KBM-7 (cell line): ENCODE data around the gene SLC25A21.

Experiments used
- DNase-seq: peaks from one replicate; pipeline ENCODE4 v3.0.0-alpha.2; 2015
- in situ Hi-C: fragments of 300-500 bp; cut with MboI; formaldehyde crosslinking; loops from 2 replicates; pipeline ENCODE4 v1.14.3; 2020; ENCODE audit warnings: low sequenced_read_pairs, low pct_unique_long_range_greater_than_20kb, mixed read lengths

Gene SLC25A21

GRCh38 chr14:36666416-36667206 is 505.8 kb downstream of the SLC25A21 start:
- DNase-seq: no peak
- in situ Hi-C loops: no loop called here

GRCh38 chr14:36665887-36666415 is 506.5 kb downstream of the SLC25A21 start:
- in situ Hi-C loops: no loop called here
- no peak for DNase-seq

GRCh38 chr14:36664322-36665193 is 507.8 kb downstream of the SLC25A21 start:
- DNase-seq: no peak
- in situ Hi-C loops: no loop called here

- peak; percentile 43 for DNase-seq
- in situ Hi-C loops: no loop called here
Measured at GRCh38 chr14:36663404-36664321, 508.7 kb downstream of the SLC25A21 start.

GRCh38 chr14:36662543-36663403 is 509.6 kb downstream of the SLC25A21 start:
- in situ Hi-C loops: no loop called here
- DNase-seq: no peak

- in situ Hi-C loops: no loop called here
- no peak for DNase-seq
Measured at GRCh38 chr14:36662258-36662542, 510.2 kb downstream of the SLC25A21 start.

GRCh38 chr14:36661506-36662257 is 510.7 kb downstream of the SLC25A21 start, which contains the start of gene PAX9:
TSS of gene PAX9 (plus strand) at chr14:36661860. CDS start at chr14:36662090, 230 bp downstream.
- in situ Hi-C loops: no loop called here
- peak; percentile 98 for DNase-seq

GRCh38 chr14:36660736-36661505 is 511.5 kb downstream of the SLC25A21 start:
- in situ Hi-C loops: no loop called here
- DNase-seq: no peak

- in situ Hi-C loops: no loop called here
- no peak for DNase-seq
Measured at GRCh38 chr14:36659822-36660735, 512.3 kb downstream of the SLC25A21 start.

GRCh38 chr14:36659010-36659821 is 513.2 kb downstream of the SLC25A21 start:
- in situ Hi-C loops: no loop called here

GRCh38 chr14:36658123-36659009 is 514.0 kb downstream of the SLC25A21 start:
- no peak for DNase-seq
- in situ Hi-C loops: no loop called here

More at GRCh38 chr14:36659010-36659821, 513.2 kb downstream of the SLC25A21 start:
- no peak for DNase-seq

- DNase-seq: no peak
- in situ Hi-C loops: no loop called here
Measured at GRCh38 chr14:36657399-36658122, 514.8 kb downstream of the SLC25A21 start.

- in situ Hi-C loops: no loop called here
- DNase-seq: no peak
Measured at GRCh38 chr14:36656687-36657398, 515.6 kb downstream of the SLC25A21 start.
